Fibroblast of the aortic adventitia (primary cell): Measurements from ENCODE around the gene HIBCH. TPM values are rescaled to one million over a fixed set of nuclear protein-coding genes. Genes with fewer than 3 reads are reported as not detected.
"Not testable (repeated sequence)": the region's sequence is repeated elsewhere in the genome, so short reads cannot be mapped to it uniquely, and the experiment has no call there.

ENCODE experiments used
- DNase-seq: peaks from one replicate; pipeline ENCODE4 v3.0.0-alpha.2; 2010; ENCODE audit warnings: low read depth
- H3K4me3 ChIP-seq: 2 replicates; pipeline ENCODE4 v1.5.1; 2011; ENCODE audit warnings: low read depth, mild to moderate bottlenecking, control low read depth, low read length, moderate library complexity
- CTCF ChIP-seq: IDR thresholded peaks from 2 replicates; pipeline ENCODE4 v1.5.1; 2011; ENCODE audit warnings: mild to moderate bottlenecking, low read length, control low read depth, inconsistent platforms; ENCODE audit not compliant: insufficient read depth
- total RNA-seq: library from RNA; depleted of rRNA; stranded (reverse); fragments of >200 nt; gene quantifications from 2 replicates; pipeline ENCODE4 v1.2.3, GENCODE V29; 2012; ENCODE audit warnings: low replicate concordance

HIBCH gene
- total RNA-seq, 1 donor = 21.5 TPM

DNA sequence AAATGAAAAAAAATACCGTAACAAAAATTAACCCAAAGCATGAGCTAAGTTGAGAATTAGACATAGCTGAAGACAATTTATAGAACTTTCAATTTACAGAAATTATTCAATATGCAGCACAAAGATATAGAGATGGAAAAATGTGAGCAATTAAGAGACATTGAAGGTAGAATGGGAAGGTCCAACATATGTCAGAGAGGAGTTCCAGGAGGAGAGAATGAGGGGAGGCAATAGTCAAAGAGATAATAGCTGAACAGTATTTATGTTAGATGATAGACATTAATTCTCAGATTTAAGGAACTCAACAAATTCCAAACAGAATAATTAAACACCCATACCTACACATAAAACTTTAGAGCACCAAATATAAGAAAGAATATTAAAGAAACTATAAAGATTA is 154.1 kb downstream of the HIBCH start:
- H3K4me3 ChIP-seq = no peak overlapping the region
- TF ChIP-seq CTCF = no peak
- DNase-seq = no peak

- no peak for TF ChIP-seq CTCF
- H3K4me3 ChIP-seq = no peak overlapping the region
- no peak for DNase-seq
Observed at GRCh38 chr2:190162851-190163250, 156.8 kb downstream of the HIBCH start.

- DNase-seq = peak; percentile 98
- TF ChIP-seq CTCF = no peak
- H3K4me3 ChIP-seq = no peak overlapping the region
Observed at GRCh38 chr2:190159453-190159852, 160.2 kb downstream of the HIBCH start.

- H3K4me3 ChIP-seq = no peak overlapping the region
- TF ChIP-seq CTCF = no peak
- DNase-seq = no peak
Observed at GRCh38 chr2:190158798-190159434, 160.7 kb downstream of the HIBCH start.

GRCh38 chr2:190157613-190158528 is 161.8 kb downstream of the HIBCH start:
- H3K4me3 ChIP-seq, DNase-seq: not testable (repeated sequence)

DNA sequence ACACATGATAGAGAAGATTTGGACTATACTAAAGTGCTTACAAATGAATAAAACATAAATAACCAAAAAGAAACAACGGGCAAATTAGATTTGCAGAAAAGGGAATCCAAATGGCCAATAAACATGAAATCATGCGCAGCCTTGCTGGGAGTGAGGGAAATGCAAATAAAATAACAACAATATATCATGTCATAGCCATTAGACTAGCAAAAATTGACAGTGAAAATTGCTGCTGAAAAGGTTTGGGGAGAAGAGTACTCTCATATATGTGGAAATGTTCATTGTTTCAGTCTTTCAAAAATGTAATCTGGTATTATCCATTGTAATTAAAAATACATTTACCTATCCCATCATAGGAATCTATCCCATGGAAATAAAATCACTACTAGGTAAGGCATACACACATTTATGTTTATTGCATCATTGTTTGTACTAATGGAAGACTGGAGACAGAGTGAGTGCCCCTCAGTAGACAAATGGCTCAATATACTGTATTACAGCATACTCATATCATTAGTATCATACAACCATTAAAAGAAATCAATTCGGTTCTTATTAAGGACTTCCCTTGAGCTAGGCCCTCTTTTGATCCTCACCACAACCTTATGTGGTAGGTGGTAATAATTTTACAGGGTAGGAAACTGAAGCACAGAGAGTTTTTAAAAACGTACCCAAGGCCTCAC is 163.0 kb downstream of the HIBCH start:
- TF ChIP-seq CTCF = no peak
- no peak overlapping the region for H3K4me3 ChIP-seq
- DNase-seq = no peak

Other genes starting within 250 kb of the HIBCH start
- gene INPP1, start 23.8 kb upstream of the HIBCH start, total RNA-seq = 9.2 and 11.8 TPM in 2 replicates
- gene MFSD6, start 88.5 kb upstream of the HIBCH start, total RNA-seq = 2.2 and 8.0 TPM in 2 replicates
- 8.1 and 11.7 TPM in 2 replicates for gene NEMP2, start 214.9 kb upstream of the HIBCH start, total RNA-seq